GM21390 (cell line): ENCODE data around the gene ITM2B.
"Not testable (repeated sequence)": the region's sequence is repeated elsewhere in the genome, so short reads cannot be mapped to it uniquely, and the experiment has no call there.

Experiments
- ATAC-seq: cut with Tn5 transposase; IDR thresholded peaks from one replicate; pipeline ENCODE4 v1.9.1; 2021; ENCODE audit not compliant: unreplicated experiment

ITM2B gene

GRCh38 chr13:48233046-48233888, at the start of gene ITM2B:
Gene ITM2B (plus strand): TSS chr13:48233206. CDS start chr13:48233361, 155 bp downstream.
- peak; percentile 59 for ATAC-seq

- ATAC-seq: no peak
These were observed 48.7 kb upstream of the ITM2B start for GRCh38 chr13:48184260-48184659.

GRCh38 chr13:48185018-48185417, 48.0 kb upstream of the ITM2B start:
- no peak for ATAC-seq

- no peak for ATAC-seq
These were observed 46.3 kb upstream of the ITM2B start for GRCh38 chr13:48186722-48187121.

- ATAC-seq: no peak
These were observed 44.9 kb upstream of the ITM2B start for GRCh38 chr13:48188131-48188530.

GRCh38 chr13:48188601-48189000, 44.4 kb upstream of the ITM2B start:
- ATAC-seq: no peak

GRCh38 chr13:48189171-48189570, 43.8 kb upstream of the ITM2B start:
- no peak for ATAC-seq

- ATAC-seq: no peak
These were observed 40.5 kb upstream of the ITM2B start for GRCh38 chr13:48192411-48192935.

GRCh38 chr13:48194379-48194754, 38.6 kb upstream of the ITM2B start:
- peak; percentile 64 for ATAC-seq

GRCh38 chr13:48199404-48199946, 33.5 kb upstream of the ITM2B start:
- ATAC-seq: no peak

GRCh38 chr13:48201044-48201443, 32.0 kb upstream of the ITM2B start:
- no peak for ATAC-seq

- not testable (repeated sequence) for ATAC-seq
These were observed 25.8 kb upstream of the ITM2B start for GRCh38 chr13:48207207-48207606.

GRCh38 chr13:48210178-48210577, 22.8 kb upstream of the ITM2B start:
- peak; percentile 64 for ATAC-seq

- ATAC-seq: no peak
These were observed 18.4 kb upstream of the ITM2B start for GRCh38 chr13:48214519-48215121.

GRCh38 chr13:48215511-48216203, 17.3 kb upstream of the ITM2B start:
- ATAC-seq: not testable (repeated sequence)

- ATAC-seq: no peak
These were observed 16.7 kb upstream of the ITM2B start for GRCh38 chr13:48216204-48216711.

GRCh38 chr13:48220592-48220980, 12.4 kb upstream of the ITM2B start:
- ATAC-seq: no peak

GRCh38 chr13:48220981-48221685, 11.9 kb upstream of the ITM2B start:
- no peak for ATAC-seq

- no peak for ATAC-seq
These were observed 11.3 kb upstream of the ITM2B start for GRCh38 chr13:48221686-48222187.
